ENCODE data around the gene KSR2. TPM values are rescaled to one million over a fixed set of nuclear protein-coding genes. Genes with fewer than 3 reads are reported as not detected.

The KSR2 gene
- total and polyA plus RNA-seq, 10 of the 15 experiments (the other 5 are each of a cell fraction or from before 2014, with no cell fraction given), result under 0.01 to 1.5 (median 0.01) TPM; not detected in 3

DNA sequence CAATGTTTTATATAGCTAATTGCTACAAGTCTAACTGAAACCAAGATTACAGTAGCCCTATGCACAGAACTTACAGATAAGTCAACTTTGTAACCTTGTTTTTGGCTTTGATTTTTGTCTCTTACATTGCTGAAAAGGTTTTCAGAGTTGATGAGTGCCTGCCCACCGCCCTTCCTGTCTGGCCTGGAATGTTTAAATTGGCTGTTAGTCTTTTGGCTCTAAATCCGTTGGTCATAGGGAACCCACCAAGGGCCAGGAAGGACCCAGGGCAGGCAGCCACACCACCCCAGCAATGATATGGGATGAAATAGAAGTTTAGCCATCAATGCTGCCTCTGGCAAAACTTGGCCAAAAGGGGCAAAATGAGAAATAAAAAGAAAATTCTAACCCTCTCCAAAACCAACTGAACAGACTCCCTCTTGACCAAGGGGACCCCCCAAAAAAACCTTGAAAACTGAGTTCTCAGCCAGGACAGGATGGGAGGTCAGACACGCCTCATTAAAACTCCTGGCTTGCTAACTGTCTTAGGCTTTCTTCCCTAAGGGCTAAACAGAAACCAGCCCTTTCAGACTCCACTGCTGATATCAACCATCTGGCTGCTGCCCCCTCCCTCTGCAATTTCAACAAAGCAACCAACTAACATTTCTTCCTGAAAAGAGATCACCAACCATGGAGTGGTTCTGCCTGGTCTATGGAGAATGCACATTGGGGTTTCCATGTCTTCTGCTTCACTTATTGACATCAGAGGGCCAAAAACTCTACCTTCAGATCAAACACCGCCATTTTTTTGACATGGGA, 365.3 kb downstream of the KSR2 start:
- FAIRE-seq (no peak), DNase-seq (ENCODE audit: low read depth, low spot score) (no peak), ATAC-seq (no peak)
- no peaks in the 10 kb centered on the region for H3K27me3 ChIP-seq (replicated peaks in 1 of 2; ENCODE audit: control insufficient read depth in 2 of 2, insufficient read depth in 2 of 2, low read length in 1 of 2)
- WGBS (ENCODE audit: insufficient coverage, insufficient replicate concordance, low lambda C conversion rate, missing lambda C conversion rate), result 3% methylated on average over 4 of the region's 4 CpGs
- no TSS peak for BruUV-seq (replicated peaks)
- H3K79me2 ChIP-seq (ENCODE audit: control insufficient read depth, insufficient read depth, low read length), result no peaks in the 10 kb centered on the region
- RAD21 ChIA-PET (ENCODE audit: unreplicated experiment), result no interaction called here
- H4K20me1 ChIP-seq (ENCODE audit: control insufficient read depth, insufficient read depth), result no peaks in the 10 kb centered on the region
- H3K36me3 ChIP-seq (ENCODE audit: control insufficient read depth in 2 of 2, insufficient read depth in 2 of 2, low read length in 1 of 2), result no peaks in the 10 kb centered on the region
- in situ Hi-C loops (cut with MboI) (no loop called here), intact Hi-C loops (cut with micrococcal nuclease; ENCODE audit: unreplicated experiment) (no loop called here)
- CTCF ChIA-PET, result interaction anchor here (1.1 kb wide), 1 partner anchor 16 kb away, joined by 3 read pairs; no protein-coding TSS in a partner anchor
- no peak overlapping the region for H3K4me2 ChIP-seq (ENCODE audit: control insufficient read depth, insufficient read depth)
- SMC1A ChIA-PET (ENCODE audit: uncharacterized antibody, unreplicated experiment), result no interaction called here
- H3K27ac ChIP-seq (ENCODE audit: control insufficient read depth, insufficient read depth), result no peak overlapping the region
- no peak overlapping the region for H3K9ac ChIP-seq (ENCODE audit: control insufficient read depth, insufficient read depth, low read length)
- H3K4me3 ChIP-seq, result no peak overlapping the region
- POLR2A ChIA-PET, result no interaction called here
- no peak overlapping the region for H2AFZ ChIP-seq (ENCODE audit: control insufficient read depth, low read depth, low read length)
- H3K4me1 ChIP-seq (ENCODE audit: control insufficient read depth, insufficient read depth, low read length), result no peaks in the 10 kb centered on the region
- H3K9me3 ChIP-seq (replicated peaks; ENCODE audit: control insufficient read depth, insufficient read depth, low read length), result no peaks in the 10 kb centered on the region
- no peak for TF ChIP-seq IKZF2 (IDR thresholded peaks at IDR 0.05)
- TF ChIP-seq, protein P1, sequence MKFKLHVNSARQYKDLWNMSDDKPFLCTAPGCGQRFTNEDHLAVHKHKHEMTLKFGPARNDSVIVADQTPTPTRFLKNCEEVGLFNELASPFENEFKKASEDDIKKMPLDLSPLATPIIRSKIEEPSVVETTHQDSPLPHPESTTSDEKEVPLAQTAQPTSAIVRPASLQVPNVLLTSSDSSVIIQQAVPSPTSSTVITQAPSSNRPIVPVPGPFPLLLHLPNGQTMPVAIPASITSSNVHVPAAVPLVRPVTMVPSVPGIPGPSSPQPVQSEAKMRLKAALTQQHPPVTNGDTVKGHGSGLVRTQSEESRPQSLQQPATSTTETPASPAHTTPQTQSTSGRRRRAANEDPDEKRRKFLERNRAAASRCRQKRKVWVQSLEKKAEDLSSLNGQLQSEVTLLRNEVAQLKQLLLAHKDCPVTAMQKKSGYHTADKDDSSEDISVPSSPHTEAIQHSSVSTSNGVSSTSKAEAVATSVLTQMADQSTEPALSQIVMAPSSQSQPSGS (IDR thresholded peaks at IDR 0.05; ENCODE audit: low read length), result no peak
- no peak for TF ChIP-seq MEF2B (IDR thresholded peaks at IDR 0.05; ENCODE audit: partially characterized antibody, poor library complexity, severe bottlenecking)
- TF ChIP-seq, protein P2, sequence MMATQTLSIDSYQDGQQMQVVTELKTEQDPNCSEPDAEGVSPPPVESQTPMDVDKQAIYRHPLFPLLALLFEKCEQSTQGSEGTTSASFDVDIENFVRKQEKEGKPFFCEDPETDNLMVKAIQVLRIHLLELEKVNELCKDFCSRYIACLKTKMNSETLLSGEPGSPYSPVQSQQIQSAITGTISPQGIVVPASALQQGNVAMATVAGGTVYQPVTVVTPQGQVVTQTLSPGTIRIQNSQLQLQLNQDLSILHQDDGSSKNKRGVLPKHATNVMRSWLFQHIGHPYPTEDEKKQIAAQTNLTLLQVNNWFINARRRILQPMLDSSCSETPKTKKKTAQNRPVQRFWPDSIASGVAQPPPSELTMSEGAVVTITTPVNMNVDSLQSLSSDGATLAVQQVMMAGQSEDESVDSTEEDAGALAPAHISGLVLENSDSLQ (IDR thresholded peaks at IDR 0.05), result no peak
- no peak for TF ChIP-seq NR2F1 (conservative IDR thresholded peaks at IDR 0.05)
- TF ChIP-seq, protein P3, sequence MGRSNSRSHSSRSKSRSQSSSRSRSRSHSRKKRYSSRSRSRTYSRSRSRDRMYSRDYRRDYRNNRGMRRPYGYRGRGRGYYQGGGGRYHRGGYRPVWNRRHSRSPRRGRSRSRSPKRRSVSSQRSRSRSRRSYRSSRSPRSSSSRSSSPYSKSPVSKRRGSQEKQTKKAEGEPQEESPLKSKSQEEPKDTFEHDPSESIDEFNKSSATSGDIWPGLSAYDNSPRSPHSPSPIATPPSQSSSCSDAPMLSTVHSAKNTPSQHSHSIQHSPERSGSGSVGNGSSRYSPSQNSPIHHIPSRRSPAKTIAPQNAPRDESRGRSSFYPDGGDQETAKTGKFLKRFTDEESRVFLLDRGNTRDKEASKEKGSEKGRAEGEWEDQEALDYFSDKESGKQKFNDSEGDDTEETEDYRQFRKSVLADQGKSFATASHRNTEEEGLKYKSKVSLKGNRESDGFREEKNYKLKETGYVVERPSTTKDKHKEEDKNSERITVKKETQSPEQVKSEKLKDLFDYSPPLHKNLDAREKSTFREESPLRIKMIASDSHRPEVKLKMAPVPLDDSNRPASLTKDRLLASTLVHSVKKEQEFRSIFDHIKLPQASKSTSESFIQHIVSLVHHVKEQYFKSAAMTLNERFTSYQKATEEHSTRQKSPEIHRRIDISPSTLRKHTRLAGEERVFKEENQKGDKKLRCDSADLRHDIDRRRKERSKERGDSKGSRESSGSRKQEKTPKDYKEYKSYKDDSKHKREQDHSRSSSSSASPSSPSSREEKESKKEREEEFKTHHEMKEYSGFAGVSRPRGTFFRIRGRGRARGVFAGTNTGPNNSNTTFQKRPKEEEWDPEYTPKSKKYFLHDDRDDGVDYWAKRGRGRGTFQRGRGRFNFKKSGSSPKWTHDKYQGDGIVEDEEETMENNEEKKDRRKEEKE (IDR thresholded peaks at IDR 0.05), result no peak
- no peak for TF ChIP-seq SIN3A (IDR thresholded peaks at IDR 0.05; ENCODE audit: low read depth, low read length)
- TF ChIP-seq, protein P4, sequence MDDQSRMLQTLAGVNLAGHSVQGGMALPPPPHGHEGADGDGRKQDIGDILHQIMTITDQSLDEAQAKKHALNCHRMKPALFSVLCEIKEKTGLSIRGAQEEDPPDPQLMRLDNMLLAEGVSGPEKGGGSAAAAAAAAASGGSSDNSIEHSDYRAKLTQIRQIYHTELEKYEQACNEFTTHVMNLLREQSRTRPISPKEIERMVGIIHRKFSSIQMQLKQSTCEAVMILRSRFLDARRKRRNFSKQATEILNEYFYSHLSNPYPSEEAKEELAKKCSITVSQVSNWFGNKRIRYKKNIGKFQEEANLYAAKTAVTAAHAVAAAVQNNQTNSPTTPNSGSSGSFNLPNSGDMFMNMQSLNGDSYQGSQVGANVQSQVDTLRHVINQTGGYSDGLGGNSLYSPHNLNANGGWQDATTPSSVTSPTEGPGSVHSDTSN (IDR thresholded peaks at IDR 0.05; ENCODE audit: insufficient replicate concordance, low read depth, low read length), result no peak
- no peak for TF ChIP-seq ZZZ3 (IDR thresholded peaks at IDR 0.05; ENCODE audit: control insufficient read depth, insufficient read length, low read depth)
- no peak for TF ChIP-seq POLR2A (IDR thresholded peaks at IDR 0.05; ENCODE audit: low read depth, low read length)
- TF ChIP-seq, protein P5, sequence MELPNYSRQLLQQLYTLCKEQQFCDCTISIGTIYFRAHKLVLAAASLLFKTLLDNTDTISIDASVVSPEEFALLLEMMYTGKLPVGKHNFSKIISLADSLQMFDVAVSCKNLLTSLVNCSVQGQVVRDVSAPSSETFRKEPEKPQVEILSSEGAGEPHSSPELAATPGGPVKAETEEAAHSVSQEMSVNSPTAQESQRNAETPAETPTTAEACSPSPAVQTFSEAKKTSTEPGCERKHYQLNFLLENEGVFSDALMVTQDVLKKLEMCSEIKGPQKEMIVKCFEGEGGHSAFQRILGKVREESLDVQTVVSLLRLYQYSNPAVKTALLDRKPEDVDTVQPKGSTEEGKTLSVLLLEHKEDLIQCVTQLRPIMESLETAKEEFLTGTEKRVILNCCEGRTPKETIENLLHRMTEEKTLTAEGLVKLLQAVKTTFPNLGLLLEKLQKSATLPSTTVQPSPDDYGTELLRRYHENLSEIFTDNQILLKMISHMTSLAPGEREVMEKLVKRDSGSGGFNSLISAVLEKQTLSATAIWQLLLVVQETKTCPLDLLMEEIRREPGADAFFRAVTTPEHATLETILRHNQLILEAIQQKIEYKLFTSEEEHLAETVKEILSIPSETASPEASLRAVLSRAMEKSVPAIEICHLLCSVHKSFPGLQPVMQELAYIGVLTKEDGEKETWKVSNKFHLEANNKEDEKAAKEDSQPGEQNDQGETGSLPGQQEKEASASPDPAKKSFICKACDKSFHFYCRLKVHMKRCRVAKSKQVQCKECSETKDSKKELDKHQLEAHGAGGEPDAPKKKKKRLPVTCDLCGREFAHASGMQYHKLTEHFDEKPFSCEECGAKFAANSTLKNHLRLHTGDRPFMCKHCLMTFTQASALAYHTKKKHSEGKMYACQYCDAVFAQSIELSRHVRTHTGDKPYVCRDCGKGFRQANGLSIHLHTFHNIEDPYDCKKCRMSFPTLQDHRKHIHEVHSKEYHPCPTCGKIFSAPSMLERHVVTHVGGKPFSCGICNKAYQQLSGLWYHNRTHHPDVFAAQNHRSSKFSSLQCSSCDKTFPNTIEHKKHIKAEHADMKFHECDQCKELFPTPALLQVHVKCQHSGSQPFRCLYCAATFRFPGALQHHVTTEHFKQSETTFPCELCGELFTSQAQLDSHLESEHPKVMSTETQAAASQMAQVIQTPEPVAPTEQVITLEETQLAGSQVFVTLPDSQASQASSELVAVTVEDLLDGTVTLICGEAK (IDR thresholded peaks at IDR 0.05; ENCODE audit: borderline replicate concordance), result no peak
- no peak for TF ChIP-seq GABPA (IDR thresholded peaks at IDR 0.05; ENCODE audit: low read depth)
- no peak for TF ChIP-seq HCFC1 (IDR thresholded peaks at IDR 0.05; ENCODE audit: low read length)

Measured in GM12878 (cell line).